SU-DHL-6 (cell line): ENCODE results near the gene F11R.

Experiments used
- CTCF ChIP-seq: fragments of 200-600 bp; sonication (generic); IDR thresholded peaks from one replicate; pipeline ENCODE4 v1.5.1; 2017; ENCODE audit warnings: antibody characterized with exemption, mild to moderate bottlenecking, low read length, moderate library complexity; ENCODE audit not compliant: insufficient read depth, poor library complexity, severe bottlenecking
- EZH2phosphoT487 ChIP-seq: fragments of 200-600 bp; sonication (generic), shearing (Covaris generic); conservative IDR thresholded peaks from 2 replicates; pipeline ENCODE4 v1.6.1; 2018; ENCODE audit warnings: mild to moderate bottlenecking, antibody characterized with exemption, low read length, moderate library complexity, mixed read lengths

- no peak for TF ChIP-seq CTCF
- no peak for TF ChIP-seq EZH2phosphoT487
These were observed 47.5 kb downstream of the F11R start for GRCh38 chr1:160973491-160973890.
